OCI-M2 (cell line): ENCODE results near the gene ZNF846.
"Not testable (repeated sequence)": the region's sequence is repeated elsewhere in the genome, so short reads cannot be mapped to it uniquely, and the experiment has no call there.

ENCODE experiments used
- DNase-seq: peaks from one replicate; lab custom pipeline; 2025; ENCODE audit not compliant: unreplicated experiment; lab: John Stamatoyannopoulos, UW

Gene ZNF846

DNA sequence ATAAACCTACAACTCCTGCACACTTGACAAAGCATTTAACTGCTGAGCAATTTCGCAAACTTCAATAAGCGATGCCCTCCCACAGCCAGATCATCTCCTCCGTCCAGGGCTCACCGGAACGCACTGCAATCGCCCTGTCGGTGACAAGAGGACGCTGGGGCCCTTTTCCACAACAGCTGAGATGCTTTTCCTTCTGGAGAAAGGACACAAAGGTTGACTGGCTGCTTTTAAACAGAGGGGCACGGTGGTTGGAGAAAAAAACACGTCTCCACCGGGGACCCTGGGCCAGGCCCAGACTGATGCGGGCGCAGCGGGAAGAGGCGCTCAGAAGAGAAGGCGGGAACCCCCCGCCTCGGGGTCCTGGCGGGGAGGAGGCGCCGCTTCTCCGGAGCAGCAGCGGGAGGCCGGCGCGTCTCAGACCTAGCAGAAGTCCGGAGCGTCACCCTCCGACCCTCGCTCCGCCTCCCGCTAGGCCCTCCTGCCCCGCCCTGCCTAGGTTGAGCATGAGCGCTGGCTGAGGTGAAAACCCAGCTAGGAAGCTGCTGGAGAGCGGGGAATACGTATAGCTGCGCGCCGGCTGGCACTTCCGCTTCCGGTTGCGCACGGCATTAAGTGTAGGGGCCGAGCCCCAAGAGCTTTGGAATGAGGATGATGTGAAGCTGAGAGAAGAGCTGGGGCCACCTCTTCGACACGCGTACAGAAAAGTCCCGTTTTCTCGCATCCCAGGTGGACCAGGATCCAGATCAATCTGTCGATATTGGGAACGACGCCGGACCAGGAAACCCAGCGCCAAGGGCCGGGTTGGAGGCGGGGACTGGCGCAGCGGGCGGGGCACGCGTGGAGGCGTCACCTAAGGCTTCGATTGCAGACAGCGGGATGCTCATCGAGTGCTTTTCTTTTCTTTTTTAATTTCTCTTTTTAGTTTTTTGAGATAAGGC is at the start of gene ZNF846:
Gene ZNF846, minus strand, starts transcription at position 564 of the 938 bp plus-strand sequence. CDS start 3,788 bp downstream, outside the sequence.
- peak; percentile 78 for DNase-seq

DNA sequence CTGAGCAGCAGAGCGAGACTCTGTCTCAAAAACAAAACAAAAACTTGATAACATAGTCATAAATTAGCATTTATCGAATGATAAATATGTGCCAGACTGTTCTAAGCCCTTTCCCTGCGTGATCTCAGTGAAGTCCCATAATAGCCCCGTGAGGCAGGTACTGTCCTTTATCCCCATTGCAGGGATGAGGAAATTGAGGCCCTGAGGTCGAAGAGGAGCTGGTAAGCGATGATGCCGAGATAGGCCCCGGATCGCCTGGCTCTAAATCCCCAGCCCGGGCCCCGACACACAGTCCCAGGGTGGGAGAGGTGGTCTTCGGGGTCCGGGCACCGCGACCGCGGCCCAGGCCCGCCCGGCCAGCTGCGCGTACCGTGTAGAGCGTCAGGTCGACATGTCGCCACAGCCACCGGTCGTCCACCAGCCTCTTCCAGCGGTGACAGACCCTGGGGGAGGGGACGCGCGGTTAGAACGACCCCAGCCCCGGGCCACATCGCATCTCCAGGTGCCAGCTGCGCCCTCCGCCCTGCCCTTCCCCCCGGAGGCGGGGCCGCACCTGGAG is 49.7 kb upstream of the ZNF846 start:
- DNase-seq, result no peak

DNA sequence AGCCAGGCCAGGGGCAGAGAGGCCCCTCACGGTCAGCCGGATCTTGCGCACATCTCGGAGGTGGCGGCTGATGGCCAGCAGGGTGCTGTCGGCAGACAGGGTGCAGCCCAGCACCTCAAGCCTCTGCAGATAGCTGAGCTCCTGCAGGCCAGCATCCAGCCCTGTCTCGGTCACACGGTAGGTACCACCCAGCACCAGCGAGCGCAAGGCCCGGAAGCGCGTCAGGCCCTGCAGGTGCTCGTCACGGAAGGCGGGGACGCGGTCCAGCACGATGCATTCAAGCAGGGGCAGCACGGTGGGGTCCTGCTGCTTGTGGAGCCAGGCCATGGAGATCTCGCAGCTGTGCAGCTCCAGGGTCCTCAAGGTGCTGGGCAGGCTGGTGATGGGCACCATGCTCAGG is 42.6 kb upstream of the ZNF846 start:
- no peak for DNase-seq

DNA sequence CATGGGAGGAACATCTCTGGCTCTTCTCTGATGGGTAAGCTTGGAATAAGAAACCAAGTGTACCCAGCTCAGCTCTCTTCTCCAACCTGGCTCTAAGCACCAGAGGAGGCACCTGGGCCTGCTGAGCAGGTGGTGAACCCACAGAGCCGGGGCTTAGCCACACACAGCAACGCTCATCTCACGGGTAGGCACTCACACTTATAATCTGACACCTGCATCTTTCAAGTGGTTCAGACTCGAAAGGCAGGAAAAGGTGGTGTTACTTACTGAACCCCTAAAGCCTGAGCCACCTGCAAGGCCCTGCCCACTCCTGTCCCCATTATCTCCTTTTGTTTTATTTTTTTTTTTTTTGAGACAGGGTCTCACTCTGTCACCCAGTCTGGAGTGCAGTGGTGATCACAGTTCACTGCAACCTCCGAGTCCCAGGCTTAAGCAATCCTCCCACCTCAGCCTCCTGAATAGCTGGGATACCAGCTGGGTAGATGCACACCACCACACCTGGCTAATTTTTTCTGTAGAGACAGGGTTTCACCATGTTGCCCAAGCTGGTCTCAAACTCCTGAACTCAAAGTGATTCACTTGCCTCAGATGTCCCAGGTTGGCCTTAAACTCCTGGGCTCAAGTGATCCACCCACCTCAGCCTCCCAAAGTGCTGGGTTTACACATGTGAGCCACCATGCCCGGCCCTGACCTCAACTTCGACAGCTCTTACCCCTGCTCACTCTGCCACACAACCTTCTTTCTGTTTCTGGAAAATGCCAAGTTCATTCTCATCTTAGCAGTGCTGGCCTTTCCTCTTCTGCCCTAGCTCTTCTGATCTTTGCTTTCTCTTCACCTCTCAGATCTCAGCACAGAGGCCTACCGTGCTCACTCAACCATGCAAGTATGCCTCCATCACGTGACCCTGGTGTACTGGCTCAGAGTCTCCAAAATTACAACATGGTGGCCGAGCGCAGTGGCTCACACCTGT is 40.6 kb upstream of the ZNF846 start:
- no peak for DNase-seq

DNA sequence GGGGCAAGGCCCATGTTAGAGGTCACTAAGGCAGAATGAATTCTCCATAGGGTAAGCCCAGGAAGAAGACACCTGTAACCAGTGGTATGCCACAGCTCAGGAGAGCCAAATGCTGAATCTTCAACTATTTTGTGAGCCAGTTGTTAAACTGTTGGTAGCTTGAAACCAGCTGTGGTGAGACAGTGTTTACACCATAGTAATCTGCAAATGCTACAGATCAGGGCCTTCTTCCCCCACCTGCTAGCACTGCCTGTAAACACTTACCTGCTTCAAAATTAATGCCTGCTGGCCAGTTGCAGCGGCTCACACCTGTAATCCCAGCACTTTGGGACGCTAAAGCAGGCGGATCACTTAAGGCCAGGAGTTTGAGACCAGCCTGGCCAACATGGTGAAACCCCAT is 38.3 kb upstream of the ZNF846 start:
- DNase-seq, result no peak

DNA sequence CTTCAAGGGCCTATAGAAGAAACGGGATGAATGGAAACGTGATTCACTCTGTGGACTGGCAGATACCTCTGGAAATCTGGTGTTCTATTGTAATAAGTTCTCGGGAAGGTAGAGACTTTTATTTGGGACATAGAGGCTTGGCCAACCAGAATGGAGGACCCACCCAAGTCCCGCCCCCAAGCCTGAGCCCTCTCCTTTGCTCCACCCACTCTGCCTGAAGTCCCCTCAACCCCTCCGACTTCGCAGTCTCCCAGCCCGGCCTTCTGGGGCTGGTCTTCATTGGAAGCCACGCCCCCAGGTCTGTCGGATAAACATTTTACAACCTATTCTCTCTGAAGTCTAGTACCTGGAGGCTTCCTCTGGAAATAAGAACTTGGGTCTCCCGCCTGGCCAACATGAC is 33.4 kb upstream of the ZNF846 start:
- DNase-seq, result no peak

DNA sequence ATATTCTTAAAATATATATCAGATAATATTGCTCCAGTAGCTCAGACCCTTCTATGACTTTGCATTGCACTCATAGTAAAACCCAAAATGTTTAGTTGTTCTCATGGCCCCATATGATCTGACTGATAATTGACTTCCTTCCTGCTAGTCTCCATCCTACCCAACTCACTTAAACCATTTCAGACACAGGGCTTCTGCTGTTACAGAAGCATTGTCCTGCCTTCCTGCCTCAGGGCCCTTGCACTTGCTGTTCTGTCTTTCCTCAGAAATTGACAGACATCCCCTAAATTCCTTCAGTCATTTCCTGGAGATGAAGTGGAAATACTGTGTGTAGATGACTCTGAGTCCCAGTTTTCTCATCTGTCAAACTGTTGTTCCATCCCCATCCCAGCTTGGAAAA is 30.6 kb upstream of the ZNF846 start:
- no peak for DNase-seq

DNA sequence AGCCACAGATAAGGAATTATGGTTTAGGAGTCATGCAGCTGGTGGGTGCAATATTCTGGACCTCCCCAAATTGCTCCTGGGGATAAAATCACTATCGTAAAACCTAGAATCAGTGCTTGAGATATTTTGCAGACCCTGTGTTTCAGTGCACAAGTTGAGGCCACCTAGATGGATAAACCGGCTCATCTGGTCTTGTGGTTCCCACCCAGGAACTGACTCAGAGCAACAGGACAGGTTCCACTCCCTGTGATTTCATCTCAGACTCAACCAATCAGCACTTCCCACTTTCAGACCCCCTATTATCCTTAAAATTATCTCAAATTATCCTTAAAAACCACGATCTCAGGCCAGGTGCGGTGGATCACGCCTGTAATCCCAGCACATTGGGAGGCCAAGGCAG is 29.3 kb upstream of the ZNF846 start:
- DNase-seq, result no peak

DNA sequence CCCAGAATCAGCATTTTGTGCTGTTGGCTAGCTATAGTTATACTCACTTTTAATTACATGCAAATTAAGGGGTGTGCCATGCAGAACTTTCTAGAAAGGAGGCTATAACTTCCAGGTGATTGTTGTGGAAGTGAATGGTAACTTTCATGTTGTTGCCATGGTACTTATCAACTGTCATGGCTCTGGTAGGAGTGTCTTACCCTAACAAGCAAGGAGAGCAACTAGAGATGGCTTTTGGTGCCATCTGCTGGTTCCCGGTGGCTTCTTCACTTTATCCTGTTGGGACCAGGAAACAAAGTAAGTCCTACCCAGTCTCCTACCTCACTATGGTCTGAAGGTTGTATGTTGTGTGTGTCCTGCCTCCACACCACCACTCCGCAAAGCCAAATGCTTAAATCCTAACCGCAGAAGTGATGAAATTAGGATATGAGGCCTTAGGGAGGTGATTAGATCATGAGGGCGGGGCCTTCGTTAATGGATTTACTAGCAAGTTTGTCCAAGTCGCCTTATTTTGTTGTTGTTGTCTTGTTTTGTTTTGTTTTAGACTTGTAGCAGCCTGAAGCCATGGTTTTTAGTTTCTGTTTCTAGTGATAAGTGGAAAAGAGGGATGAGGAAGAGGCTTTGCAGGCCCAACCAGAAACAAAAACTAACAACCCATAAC is 27.7 kb upstream of the ZNF846 start:
- peak; percentile 69 for DNase-seq

DNA sequence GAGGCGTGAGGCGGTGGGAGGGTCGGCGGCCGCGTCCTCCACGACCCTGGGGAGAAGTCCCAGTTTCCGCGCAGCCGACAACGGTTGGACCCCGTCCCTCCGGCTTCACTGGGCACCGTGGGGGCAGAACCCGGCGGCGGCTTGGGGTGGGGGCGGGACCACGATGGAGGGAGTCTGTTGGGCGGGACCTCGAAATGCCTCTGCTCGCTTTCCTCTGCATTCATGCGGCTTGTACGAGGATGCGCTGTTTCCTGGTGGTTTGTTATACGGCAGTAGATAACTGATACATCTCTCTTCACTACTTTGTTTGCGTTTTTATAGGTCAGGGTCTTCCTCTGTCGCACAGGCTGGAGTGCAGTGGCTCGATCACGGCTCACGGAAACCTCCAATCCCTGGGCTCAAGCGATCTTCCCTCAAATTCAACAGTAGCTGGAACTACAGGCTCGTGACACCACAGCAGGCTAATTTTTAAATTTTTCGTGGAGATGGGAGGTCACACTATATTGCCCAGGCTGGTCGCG is 24.6 kb upstream of the ZNF846 start:
- DNase-seq, result no peak

DNA sequence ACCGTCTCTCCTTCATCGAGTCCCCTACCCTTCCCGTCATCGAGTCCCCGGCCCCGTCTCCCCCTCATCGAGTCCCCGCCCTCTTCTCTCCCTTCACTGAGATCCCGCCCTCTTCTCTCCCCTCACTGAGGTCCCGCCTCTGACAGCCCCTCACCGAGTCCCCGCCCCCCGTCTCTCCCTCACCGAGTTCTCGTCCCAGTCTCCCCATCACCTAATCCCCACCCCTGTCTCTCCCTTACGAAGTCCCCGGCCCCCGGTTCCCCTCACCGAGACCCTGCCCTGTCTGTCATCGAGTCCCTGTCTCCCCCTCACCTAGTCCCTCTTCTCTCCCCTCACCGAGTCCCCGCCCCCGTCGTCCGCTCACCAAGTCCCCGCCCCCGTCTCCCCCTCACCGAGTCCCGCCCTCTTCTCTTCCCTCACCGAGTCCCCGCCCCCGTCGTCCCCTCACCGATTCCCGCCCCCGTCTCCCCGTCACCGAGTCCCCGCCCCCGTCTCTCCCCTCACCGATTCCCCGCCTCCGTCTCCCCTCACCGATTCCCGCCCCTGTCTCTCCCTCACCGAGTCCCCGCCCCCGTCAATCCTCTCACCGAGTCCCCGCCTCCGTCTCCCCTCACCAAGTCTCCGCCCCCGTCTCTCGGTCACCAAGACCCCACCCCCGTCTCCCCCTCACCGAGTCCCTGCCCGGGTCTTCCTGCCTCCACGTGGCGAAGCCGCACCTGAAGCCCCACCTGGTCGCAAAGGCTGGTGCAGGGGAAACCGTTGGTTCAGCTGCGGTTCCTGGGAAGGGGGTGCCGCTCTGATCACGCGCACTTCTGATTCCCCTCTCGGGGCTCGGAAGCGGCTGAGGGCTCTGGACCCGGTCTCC is 23.9 kb upstream of the ZNF846 start:
- DNase-seq, result peak; percentile 43

DNA sequence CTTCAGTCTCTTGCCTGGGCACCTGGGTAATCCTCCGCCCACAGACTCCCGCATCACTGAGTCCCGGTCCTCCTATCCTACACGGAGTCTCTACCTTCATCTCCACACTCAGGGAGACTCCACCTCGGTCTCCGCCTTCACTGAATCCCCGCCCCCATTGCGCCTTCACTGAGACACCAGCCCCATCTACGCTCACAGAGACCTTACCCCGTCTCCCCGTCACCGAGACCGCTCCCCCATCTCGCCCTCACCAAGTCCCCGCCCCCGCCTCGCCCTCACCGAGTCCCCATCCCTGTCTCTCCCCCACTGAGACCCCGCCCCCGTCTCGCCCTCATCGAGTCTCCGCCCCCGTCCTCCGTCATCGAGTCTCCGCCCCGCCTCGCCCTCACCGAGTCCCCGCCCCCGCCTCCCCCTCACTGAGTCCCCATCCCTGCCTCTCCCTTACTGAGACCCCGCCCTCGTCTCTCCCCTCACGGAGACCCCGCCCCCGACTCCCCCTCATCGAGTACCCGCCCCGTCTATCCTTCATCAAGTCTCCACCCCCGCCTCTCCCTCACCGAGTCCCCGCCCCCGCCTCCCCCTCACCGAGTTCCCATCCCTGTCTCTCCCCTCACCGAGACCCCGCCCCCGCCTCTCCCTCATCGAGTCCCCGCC is 23.1 kb upstream of the ZNF846 start:
- DNase-seq, result peak; percentile 9

DNA sequence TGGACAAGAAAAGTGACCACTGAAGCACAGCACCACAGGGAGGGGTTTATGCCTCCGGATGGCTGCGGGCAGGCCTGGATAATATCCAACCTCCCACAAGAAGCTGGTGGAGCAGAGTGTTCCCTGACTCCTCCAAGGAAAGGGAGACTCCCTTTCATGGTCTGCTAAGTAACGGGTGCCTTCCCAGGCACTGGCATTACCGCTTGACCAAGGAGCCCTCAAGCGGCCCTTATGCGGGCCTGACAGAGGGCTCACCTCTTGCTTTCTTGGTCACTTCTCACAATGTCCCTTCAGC is 22.5 kb upstream of the ZNF846 start:
- DNase-seq, result not testable (repeated sequence)

DNA sequence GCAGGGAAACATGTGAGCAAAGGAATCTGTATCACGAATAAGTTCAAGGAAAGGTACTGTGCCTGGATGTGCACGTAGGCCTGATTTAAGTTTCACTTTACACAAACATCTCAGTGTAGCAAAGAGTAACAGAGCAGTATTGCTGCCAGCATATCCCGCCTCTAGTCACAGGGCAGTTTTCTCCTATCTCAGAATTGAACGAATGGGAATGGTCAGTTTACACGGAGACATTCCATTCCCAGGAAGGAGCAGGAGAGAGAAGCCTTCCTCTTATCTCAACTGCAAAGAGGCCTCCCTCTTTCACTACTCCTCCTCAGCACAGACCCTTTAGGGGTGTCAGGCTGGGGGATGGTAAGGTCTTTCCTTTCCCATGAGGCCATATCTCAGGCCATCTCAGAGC is 21.0 kb upstream of the ZNF846 start:
- DNase-seq, result not testable (repeated sequence)

DNA sequence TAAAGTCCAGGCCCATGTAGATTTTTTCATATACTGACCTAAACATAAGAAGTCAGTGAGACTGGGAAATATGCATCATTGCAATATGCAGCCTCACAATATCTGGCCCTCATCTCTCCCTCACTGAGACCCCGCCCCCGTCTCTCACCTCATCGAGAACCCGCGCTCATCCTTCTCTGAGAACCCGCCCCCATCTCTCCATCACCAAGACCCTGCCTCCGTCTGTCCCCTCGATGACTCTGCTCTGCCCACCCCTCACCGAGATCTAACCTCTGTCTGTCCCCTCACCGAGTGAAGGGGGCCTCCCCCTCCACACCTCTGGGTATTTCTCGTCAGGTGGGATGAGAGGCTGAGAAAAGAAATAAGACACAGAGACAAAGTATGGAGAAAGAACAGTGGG is 20.5 kb upstream of the ZNF846 start:
- no peak for DNase-seq

DNA sequence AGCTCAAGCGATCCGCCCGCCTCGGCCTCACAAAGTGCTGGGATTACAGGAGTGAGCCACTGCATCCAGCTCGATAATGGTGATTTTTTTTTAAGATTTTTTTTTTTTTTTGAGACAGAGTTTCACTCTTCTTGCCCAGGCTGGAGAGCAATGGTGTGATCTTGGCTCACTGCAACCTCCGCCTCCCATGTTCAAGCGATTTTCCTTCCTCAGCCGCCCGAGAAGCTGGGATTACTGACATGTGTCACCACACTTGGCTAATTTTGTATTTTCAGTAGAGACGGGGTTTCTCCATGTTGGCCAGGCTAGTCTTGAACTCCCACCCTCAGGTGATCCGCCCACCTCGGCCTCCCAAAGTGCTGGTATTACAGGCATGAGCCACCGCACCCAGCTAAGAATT is 20.1 kb upstream of the ZNF846 start:
- DNase-seq, result not testable (repeated sequence)

DNA sequence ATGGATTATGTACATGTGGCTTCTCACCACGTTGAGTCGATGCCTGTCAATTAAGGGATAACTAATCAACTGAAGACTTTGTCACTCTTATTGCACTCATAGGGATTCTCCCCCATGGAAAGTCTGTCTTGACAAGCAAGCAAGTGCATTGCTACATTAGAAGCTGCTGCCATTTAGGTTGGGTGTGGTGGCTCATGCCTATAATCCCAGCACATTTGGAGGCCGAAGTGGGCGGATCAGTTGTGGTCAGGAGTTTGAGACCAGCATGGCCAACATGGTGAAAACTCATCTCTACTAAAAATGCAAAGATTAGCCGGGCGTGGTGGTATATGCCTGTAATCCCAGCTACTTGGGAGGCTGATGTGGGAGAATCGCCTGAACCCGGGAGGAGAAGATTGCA is 18.3 kb upstream of the ZNF846 start:
- DNase-seq, result no peak

DNA sequence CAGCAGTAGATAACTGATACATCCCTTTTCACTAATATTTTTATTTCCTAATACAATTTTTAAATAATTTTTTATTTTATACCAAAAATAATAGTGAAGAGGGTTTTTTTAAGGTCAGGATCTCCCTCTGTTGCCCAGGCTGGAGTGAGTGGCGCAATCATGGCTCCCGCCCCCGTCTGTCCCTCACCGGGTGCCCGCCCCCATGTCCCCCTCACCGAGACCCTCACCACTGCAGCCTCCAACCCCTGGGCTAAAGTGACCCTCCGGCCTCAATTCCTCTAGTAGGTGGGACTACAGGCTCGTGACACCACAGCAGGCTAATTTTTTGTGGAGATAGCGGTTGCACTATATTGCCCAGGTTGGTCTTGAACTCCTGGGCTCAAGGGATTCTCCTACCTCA is 17.8 kb upstream of the ZNF846 start:
- DNase-seq, result no peak
